SK-N-SH treated with all-trans-retinoic acid at 6 μM for 48 hours (cell line): ENCODE data around the gene CTNNAL1.

Experiments used
- CSDC2 ChIP-seq: fragments of 250-450 bp; sonication (Bioruptor Pico); IDR thresholded peaks from 2 replicates; pipeline ENCODE4 v1.5.0; 2020; ENCODE audit warnings: mild to moderate bottlenecking, moderate library complexity
- ISL1 ChIP-seq: fragments of 250-450 bp; sonication (Bioruptor Pico); IDR thresholded peaks from 2 replicates; pipeline ENCODE4 v2.1.2; 2022; ENCODE audit warnings: mild to moderate bottlenecking, moderate library complexity
- OSR1 ChIP-seq: fragments of 250-450 bp; sonication (Bioruptor Pico); IDR thresholded peaks from 2 replicates; pipeline ENCODE4 v1.8.0; 2022; ENCODE audit warnings: moderate library complexity, mild to moderate bottlenecking, inconsistent platforms
- PATZ1 ChIP-seq: fragments of 250-450 bp; sonication (Bioruptor Pico); IDR thresholded peaks from 2 replicates; pipeline ENCODE4 v1.8.0; 2020; ENCODE audit warnings: mild to moderate bottlenecking, moderate library complexity, borderline replicate concordance
- ZFP30 ChIP-seq: fragments of 450-650 bp; formaldehyde crosslinking; IDR thresholded peaks from 2 replicates; pipeline ENCODE4 v1.5.0; 2022; ENCODE audit warnings: mild to moderate bottlenecking, moderate library complexity

- TF ChIP-seq PATZ1 (no peak), ZFP30 (CRISPR knock-in tag) (no peak), OSR1 (CRISPR knock-in tag) (no peak), ISL1 (no peak), CSDC2 (no peak)
Measured at GRCh38 chr9:109017493-109017892, 4.2 kb upstream of the CTNNAL1 start.
